Spinal cord (tissue), 10 donors: Measurements from ENCODE around the gene PPM1F. TPM values are rescaled to one million over a fixed set of nuclear protein-coding genes. Genes with fewer than 3 reads are reported as not detected.

Experiments used
- DNase-seq, 6 donors: peaks; one replicate each; pipeline versions ENCODE4 v3.0.0 to v3.0.0-alpha.2; 2013 to 2015; ENCODE audit warnings: low spot score in 6 of 6, low read depth in 4 of 6
- H3K27ac ChIP-seq: one replicate; pipeline ENCODE4 v1.5.1; 2013; ENCODE audit warnings: low read depth, low read length, control low read depth
- H3K27me3 ChIP-seq: one replicate; pipeline ENCODE4 v1.6.1; 2013; ENCODE audit warnings: low read length; ENCODE audit not compliant: control insufficient read depth, insufficient read depth
- H3K36me3 ChIP-seq: one replicate; pipeline ENCODE4 v1.6.1; 2013; ENCODE audit warnings: low read length; ENCODE audit not compliant: control insufficient read depth, insufficient read depth
- H3K4me1 ChIP-seq: one replicate; pipeline ENCODE4 v1.6.1; 2013; ENCODE audit warnings: low read length; ENCODE audit not compliant: control insufficient read depth, insufficient read depth
- H3K4me3 ChIP-seq: one replicate; pipeline ENCODE4 v1.5.1; 2013; ENCODE audit warnings: low read depth, low read length, control low read depth
- H3K9me3 ChIP-seq: one replicate; pipeline ENCODE4 v1.6.1; 2013; ENCODE audit warnings: low read length; ENCODE audit not compliant: control insufficient read depth, insufficient read depth
- WGBS: methylation state at CpG from one replicate; pipeline ENCODE4 v1.1.5; 2013; ENCODE audit warnings: missing lambda C conversion rate; ENCODE audit not compliant: insufficient coverage; 5-methylcytosine and 5-hydroxymethylcytosine counted together
- polyA plus RNA-seq, 2 donors: library from polyadenylated mRNA; unstranded; fragments of 120-200 nt; gene quantifications; one replicate each; pipeline ENCODE4 v1.2.1, GENCODE V29; 2013; ENCODE audit not compliant: insufficient read length in 2 of 2
- total RNA-seq, 2 donors: library from RNA; depleted of rRNA in 1 of 2; stranded (reverse); fragments of 120-200 nt in 1 of 2; fragments of >200 nt in 1 of 2; gene quantifications; one replicate each; pipeline versions ENCODE4 v1.2.3 to v1.2.4, GENCODE V29; 2013 to 2014
- donor health status: healthy.

The PPM1F gene
- total and polyA plus RNA-seq, 4 donors, result 22.6 to 34.9 (median 30.3) TPM

- no peak overlapping the region for H3K4me3 ChIP-seq
- 86% methylated on average over 1 of the region's 1 CpG for WGBS
- no peaks in the 10 kb centered on the region for H3K27me3 ChIP-seq
- peaks cover 41% of the 10 kb centered on the region for H3K36me3 ChIP-seq
- peaks cover 15% of the 10 kb centered on the region for H3K4me1 ChIP-seq
- DNase-seq, result no peak
- no peaks in the 10 kb centered on the region for H3K9me3 ChIP-seq
- H3K27ac ChIP-seq, result no peak overlapping the region
Observed at GRCh38 chr22:21977814-21978213, 25.2 kb upstream of the PPM1F start.

GRCh38 chr22:21975854-21976345 is 23.3 kb upstream of the PPM1F start:
- WGBS, result 98% methylated on average over 5 of the region's 5 CpGs
- no peak for DNase-seq
- H3K27me3 ChIP-seq, result no peaks in the 10 kb centered on the region
- no peaks in the 10 kb centered on the region for H3K4me1 ChIP-seq
- no peak overlapping the region for H3K4me3 ChIP-seq
- no peaks in the 10 kb centered on the region for H3K9me3 ChIP-seq
- H3K27ac ChIP-seq, result no peak overlapping the region
- peaks cover 60% of the 10 kb centered on the region for H3K36me3 ChIP-seq

DNA sequence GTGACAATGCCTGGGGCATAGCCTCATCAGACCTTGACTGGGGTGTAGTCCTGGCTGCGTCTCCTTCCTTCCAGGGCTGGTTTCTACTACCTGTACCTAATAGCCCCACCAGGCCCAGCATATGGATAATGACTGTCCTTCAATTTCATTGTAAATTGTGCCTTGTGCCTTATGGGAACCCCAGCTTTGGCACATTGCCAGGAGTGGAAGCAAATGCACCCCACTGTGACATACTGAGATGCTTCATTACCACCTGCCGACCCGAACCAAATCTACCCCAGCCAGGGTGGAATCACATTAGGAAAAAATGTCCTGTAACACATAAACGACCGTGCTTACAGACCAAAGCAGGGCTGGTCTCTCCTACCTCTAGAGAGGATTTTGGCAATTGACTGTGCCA is 22.6 kb upstream of the PPM1F start:
- 68% methylated on average over 3 of the region's 5 CpGs for WGBS
- Histone ChIP-seq H3K9me3 (no peaks in the 10 kb centered on the region), H3K27ac (no peak overlapping the region), H3K4me1 (no peaks in the 10 kb centered on the region), H3K36me3 (peaks cover 64% of the 10 kb centered on the region), H3K4me3 (no peak overlapping the region), H3K27me3 (no peaks in the 10 kb centered on the region)
- no peak for DNase-seq

DNA sequence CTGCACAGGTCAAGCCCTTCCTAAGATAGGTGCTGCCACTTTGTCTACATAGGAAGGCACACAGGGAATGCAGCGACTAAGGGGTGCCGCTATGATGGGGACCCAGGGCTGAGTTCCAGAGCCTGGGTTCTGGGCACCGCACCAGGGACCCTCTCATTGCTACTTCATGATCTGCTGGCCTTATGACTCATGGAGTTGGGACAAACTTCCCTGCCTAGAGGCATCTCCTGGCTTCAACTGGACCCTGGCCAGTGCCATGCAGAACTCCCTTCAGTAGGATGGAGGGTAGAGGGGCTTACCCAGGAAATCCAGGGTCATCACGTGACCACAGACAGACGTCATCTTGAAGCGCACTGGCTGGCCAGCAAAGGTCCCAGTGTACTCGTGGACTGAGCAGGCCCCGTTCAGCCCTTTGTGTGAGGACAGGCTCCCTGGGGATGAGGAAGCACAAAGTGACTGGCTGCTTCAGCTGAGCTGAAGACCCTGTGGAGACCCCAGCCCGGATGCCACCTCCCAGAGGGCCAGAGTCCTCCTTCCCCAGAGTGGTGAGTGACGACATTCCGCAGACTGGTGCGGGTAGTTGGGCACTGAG is 21.5 kb upstream of the PPM1F start:
- peaks cover 69% of the 10 kb centered on the region for H3K36me3 ChIP-seq
- 92% methylated on average over 12 of the region's 12 CpGs for WGBS

DNA sequence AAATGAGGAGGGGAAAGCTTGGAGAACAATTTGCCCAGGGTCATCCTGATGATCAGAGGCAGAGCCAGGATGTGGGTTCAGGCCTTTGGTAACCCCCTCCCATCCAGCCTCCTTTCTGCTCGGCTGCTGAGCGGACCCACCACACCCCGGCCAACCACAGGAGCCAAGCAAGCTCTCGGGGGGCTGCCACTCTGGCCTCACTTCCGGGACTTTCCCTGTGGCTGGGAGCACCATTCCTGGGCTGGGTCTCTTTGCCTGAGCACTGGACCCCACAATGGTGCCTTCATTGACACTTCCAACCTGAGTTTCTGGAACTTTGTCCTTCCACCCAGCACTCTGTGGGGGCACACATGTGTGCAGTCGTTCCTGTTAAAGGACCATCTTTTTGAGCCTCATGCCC is 20.2 kb upstream of the PPM1F start:
- Histone ChIP-seq H3K4me3 (no peak overlapping the region), H3K27ac (no peak overlapping the region), H3K4me1 (no peaks in the 10 kb centered on the region), H3K36me3 (peaks cover 73% of the 10 kb centered on the region), H3K9me3 (no peaks in the 10 kb centered on the region), H3K27me3 (no peaks in the 10 kb centered on the region)
- no peak for DNase-seq
- WGBS, result 93% methylated on average over 6 of the region's 6 CpGs

More for the DNA sequence above, 21.5 kb upstream of the PPM1F start:
- no peak overlapping the region for H3K4me3 ChIP-seq
- H3K27ac ChIP-seq, result no peak overlapping the region
- no peaks in the 10 kb centered on the region for H3K9me3 ChIP-seq
- DNase-seq, result no peak
- no peaks in the 10 kb centered on the region for H3K27me3 ChIP-seq
- no peaks in the 10 kb centered on the region for H3K4me1 ChIP-seq

- H3K36me3 ChIP-seq, result peaks cover 78% of the 10 kb centered on the region
- no peak overlapping the region for H3K4me3 ChIP-seq
- no peak overlapping the region for H3K27ac ChIP-seq
- no peaks in the 10 kb centered on the region for H3K4me1 ChIP-seq
- H3K9me3 ChIP-seq, result no peaks in the 10 kb centered on the region
- H3K27me3 ChIP-seq, result no peaks in the 10 kb centered on the region
- peak in 2 of 6 donors; percentile 58 to 71 for DNase-seq
- 73% methylated on average over 5 of the region's 7 CpGs for WGBS
Observed at GRCh38 chr22:21972293-21972779, 19.7 kb upstream of the PPM1F start.

GRCh38 chr22:21971858-21972275 is 19.2 kb upstream of the PPM1F start:
- H3K36me3 ChIP-seq, result peaks cover 83% of the 10 kb centered on the region
- no peaks in the 10 kb centered on the region for H3K9me3 ChIP-seq
- no peak overlapping the region for H3K4me3 ChIP-seq
- H3K27me3 ChIP-seq, result no peaks in the 10 kb centered on the region
- H3K27ac ChIP-seq, result no peak overlapping the region
- H3K4me1 ChIP-seq, result no peaks in the 10 kb centered on the region
- DNase-seq, result no peak
- WGBS, result 97% methylated on average over 6 of the region's 7 CpGs

- H3K4me1 ChIP-seq, result no peaks in the 10 kb centered on the region
- peaks cover 89% of the 10 kb centered on the region for H3K36me3 ChIP-seq
- no peak for DNase-seq
- WGBS, result 96% methylated on average over 17 of the region's 18 CpGs
- H3K4me3 ChIP-seq, result no peak overlapping the region
- H3K27ac ChIP-seq, result no peak overlapping the region
- H3K9me3 ChIP-seq, result no peaks in the 10 kb centered on the region
- H3K27me3 ChIP-seq, result no peaks in the 10 kb centered on the region
Observed at GRCh38 chr22:21970800-21971617, 18.4 kb upstream of the PPM1F start.

DNA sequence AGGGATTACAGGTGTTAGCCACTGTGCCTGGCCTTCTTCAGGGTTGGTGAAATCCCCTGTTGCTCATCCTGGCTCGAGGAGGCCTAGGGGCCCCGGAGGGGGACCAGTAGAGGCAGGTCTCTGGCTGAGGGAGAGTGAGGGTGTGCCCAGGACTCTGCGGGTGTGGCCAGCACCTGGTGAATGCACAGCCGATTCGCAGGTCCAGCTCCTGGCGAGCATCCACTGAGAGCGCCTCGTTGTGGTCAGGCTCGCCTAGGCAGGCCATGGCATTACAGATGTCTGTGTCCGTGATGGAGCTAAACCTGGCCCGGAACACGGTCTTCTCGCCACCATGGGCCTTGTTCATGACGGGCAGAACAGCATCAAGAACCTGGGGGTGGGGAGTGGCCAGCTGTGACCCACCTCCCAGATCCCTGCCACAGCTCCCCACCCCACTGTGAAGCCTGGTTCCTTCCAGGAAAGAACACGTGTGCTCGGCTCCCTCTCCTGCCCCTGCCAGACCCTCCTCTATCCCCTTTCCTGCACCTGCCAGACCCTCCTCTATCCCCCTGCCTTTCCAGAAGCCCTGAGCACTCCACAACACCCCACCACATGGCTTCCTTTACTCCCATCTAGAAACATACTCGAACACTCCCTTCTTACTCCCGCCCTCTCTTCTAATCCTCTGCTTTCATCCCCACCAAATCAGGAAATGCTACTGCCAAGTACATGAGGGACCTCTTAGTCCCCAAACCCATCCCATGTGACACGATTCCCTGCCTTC is 17.6 kb upstream of the PPM1F start:
- H3K27ac ChIP-seq, result no peak overlapping the region
- H3K4me1 ChIP-seq, result no peaks in the 10 kb centered on the region
- H3K9me3 ChIP-seq, result no peaks in the 10 kb centered on the region
- peaks cover 94% of the 10 kb centered on the region for H3K36me3 ChIP-seq
- no peak for DNase-seq
- no peaks in the 10 kb centered on the region for H3K27me3 ChIP-seq
- no peak overlapping the region for H3K4me3 ChIP-seq
- WGBS, result 95% methylated on average over 17 of the region's 19 CpGs
